Body of pancreas (tissue), 4 donors: ENCODE results near the gene UCN2. TPM values are rescaled to one million over a fixed set of nuclear protein-coding genes. Genes with fewer than 3 reads are reported as not detected.

Experiments used
- ATAC-seq: fragments of 150-250 bp; one replicate; pipeline ENCODE4 v1.9.1; 2016
- DNase-seq, 4 donors: peaks; one replicate each; pipeline ENCODE4 v3.0.0-alpha.2; 2019
- H3K27ac ChIP-seq, 4 donors: fragments of 200-600 bp; sonication (generic); 1 replicate in 3 of 4; 2 replicates in 1 of 4; pipeline versions ENCODE4 v1.5.1 to v1.6.1; 2016 to 2019; ENCODE audit warnings: mild to moderate bottlenecking in 1 of 4, mixed read lengths in 1 of 4, moderate library complexity in 1 of 4
- H3K27me3 ChIP-seq, 2 donors: fragments of 200-600 bp; sonication (generic); one replicate each; pipeline ENCODE4 v1.6.0; 2016; ENCODE audit warnings: mild to moderate bottlenecking in 1 of 2
- H3K36me3 ChIP-seq, 2 donors: fragments of 200-600 bp; sonication (generic); replicated peaks in 1 of 2; 2 replicates each; pipeline ENCODE4 v1.5.1; 2016; ENCODE audit warnings: low read depth in 2 of 2; ENCODE audit not compliant: insufficient read depth in 1 of 2
- H3K4me1 ChIP-seq: fragments of 200-600 bp; sonication (generic); one replicate; pipeline ENCODE4 v1.6.0; 2016
- H3K4me3 ChIP-seq, 2 donors: fragments of 200-600 bp; sonication (generic); 1 replicate in 1 of 2; 2 replicates in 1 of 2; pipeline ENCODE4 v1.5.1; 2016 to 2019
- H3K9me3 ChIP-seq, 3 donors: fragments of 200-600 bp; sonication (generic); 1 replicate in 2 of 3; 2 replicates in 1 of 3; pipeline ENCODE4 v1.5.1; 2016
- CTCF ChIP-seq, 7 experiments: fragments of 450-650 bp in 4 of 7; fragments of 200-600 bp in 3 of 7; sonication (generic) in 3 of 7; IDR thresholded peaks; one replicate each; pipeline ENCODE4 v1.5.1; 2016 to 2019; ENCODE audit warnings: antibody characterized with exemption in 7 of 7
- POLR2A ChIP-seq, 3 donors: fragments of 450-650 bp; IDR thresholded peaks; one replicate each; pipeline ENCODE4 v1.6.1; 2016; ENCODE audit warnings: antibody characterized with exemption in 3 of 3, mild to moderate bottlenecking in 2 of 3
- WGBS, 2 donors: methylation state at CpG; one replicate each; pipeline ENCODE4 v1.1.5; 2017; 5-methylcytosine and 5-hydroxymethylcytosine counted together
- intact Hi-C: fragments of 100-400 bp; cut with DNase I; formaldehyde crosslinking; loops from one replicate; pipeline ENCODE4 v1.15.1; 2023
- total RNA-seq, 2 donors: library from RNA; depleted of rRNA; stranded (reverse); fragments of >200 nt; gene quantifications; one replicate each; pipeline ENCODE4 v1.1.0, GENCODE V29; 2016

The UCN2 gene
- total RNA-seq, 2 donors from 2014 or later, result not detected

DNA sequence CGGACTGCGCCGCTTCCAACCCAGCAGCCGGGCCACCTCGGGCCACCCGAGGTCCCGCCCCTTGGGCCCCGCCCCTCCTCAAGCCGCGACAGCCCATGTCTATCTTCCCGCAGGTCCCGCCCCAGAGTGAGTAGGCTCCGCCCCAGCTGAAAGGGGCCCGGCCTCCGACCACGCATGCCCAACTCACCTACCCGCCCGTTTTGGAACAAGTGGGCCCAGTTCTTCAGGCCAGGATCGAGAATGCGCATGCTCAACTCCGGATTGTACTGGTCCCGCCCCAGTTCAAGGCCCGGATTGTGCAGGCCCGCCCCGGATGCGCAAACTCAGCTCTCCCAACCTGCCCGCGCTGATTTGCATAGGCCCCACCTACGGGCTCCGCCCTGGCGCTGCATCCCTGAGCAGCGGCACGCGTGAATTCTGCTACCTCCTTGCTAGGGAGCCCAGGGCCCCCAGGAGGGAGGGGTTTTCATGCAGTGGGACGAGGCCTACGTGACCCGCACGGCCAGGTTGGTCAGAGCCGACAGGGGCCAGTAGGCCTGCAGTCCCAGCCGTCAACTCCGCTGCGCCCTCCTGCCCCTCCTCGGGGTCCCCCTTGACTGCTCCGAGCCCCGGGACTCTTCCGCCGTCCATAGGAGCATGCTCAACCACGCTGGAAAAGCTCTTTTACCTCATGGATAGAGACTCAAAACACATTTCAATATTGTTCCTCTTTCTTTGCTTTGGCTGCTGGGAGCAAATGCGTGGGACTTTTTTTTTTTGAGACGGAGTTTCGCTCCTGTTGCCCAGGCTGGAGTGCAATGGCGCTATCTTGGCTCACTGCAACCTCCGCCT lies 6.6 kb downstream of the UCN2 start, which contains the start of gene PFKFB4:
PFKFB4 (minus strand) TSS at position 8 of the 831 bp plus-strand sequence. CDS start 26 bp downstream, outside the sequence.
- Histone ChIP-seq H3K4me3 (peak within 1 kb of the TSS; percentile 38 to 95), H3K9me3 (no peaks in the 10 kb centered on the region), H3K27ac (peak within 1 kb of the TSS; percentile 53 to 93 (median 76)), H3K4me1 (peaks cover 59% of the 10 kb centered on the region), H3K27me3 (no peaks in the 10 kb centered on the region), H3K36me3 (no peaks in the 10 kb centered on the region)
- peak in 2 of 7 experiments; percentile 18 to 32 for TF ChIP-seq CTCF (IDR thresholded peaks at IDR 0.05)
- no peak for TF ChIP-seq POLR2A (IDR thresholded peaks at IDR 0.05)
- WGBS, 2 donors, result 1% methylated on average over 28 to 42 of the region's 53 CpGs
- ATAC-seq (peak; percentile 90), DNase-seq (peak; percentile 100)
- intact Hi-C loops, result no loop called here

GRCh38 chr3:48555949-48556795 lies 7.4 kb downstream of the UCN2 start:
- peaks cover 67% of the 10 kb centered on the region for H3K4me1 ChIP-seq
- no peaks in the 10 kb centered on the region for H3K27me3 ChIP-seq
- peak overlapping the region; percentile 53 to 93 (median 76) for H3K27ac ChIP-seq
- peak overlapping the region; percentile 38 to 95 for H3K4me3 ChIP-seq
- ATAC-seq (no peak), DNase-seq (peak in 1 of 4 donors; percentile 31)
- intact Hi-C loops, result no loop called here
- TF ChIP-seq POLR2A (IDR thresholded peaks at IDR 0.05) (peak in 2 of 3 donors; percentile 58 to 65), CTCF (IDR thresholded peaks at IDR 0.05) (no peak)
- no peaks in the 10 kb centered on the region for H3K36me3 ChIP-seq
- no peaks in the 10 kb centered on the region for H3K9me3 ChIP-seq
- WGBS, 2 donors, result 10 to 13% methylated on average over 14 to 23 of the region's 29 CpGs

DNA sequence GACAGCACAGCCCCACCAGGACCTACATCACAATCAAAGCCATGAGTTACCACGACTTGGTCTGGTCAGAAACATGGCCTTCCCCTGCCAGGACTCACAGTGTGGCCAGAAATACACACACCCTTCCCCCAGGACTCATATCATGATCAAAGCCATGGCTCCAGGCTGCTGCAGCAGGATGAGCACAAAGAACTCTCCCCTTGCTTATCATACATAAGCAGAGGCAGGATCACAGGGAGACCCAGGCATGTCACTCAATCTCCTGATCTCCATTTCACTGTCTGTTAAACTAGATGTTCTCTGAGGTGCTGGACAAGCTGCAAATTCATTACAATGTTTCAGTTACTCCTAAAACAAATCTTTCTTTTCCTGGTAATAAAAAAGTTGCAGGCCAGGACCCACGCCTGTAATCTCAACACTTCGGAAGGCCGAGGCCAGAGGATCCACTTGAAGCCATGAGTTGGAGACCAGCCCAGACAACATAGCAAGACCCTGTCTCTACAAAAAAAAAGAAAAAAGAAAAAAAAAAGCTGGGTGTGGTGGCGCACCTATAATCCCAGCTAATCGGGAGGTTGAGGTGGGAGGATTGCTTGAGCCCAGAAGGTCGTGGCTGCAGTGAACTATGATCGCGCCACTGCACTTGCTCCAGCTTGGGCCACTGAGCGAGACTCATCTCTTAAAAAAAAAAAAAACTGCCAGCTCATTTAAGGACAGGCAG lies 8.2 kb downstream of the UCN2 start:
- peak overlapping the region; percentile 39 to 93 (median 76) for H3K27ac ChIP-seq
- TF ChIP-seq POLR2A (IDR thresholded peaks at IDR 0.05) (no peak), CTCF (IDR thresholded peaks at IDR 0.05) (no peak)
- no peaks in the 10 kb centered on the region for H3K9me3 ChIP-seq
- intact Hi-C loops, result no loop called here
- no peak overlapping the region for H3K4me3 ChIP-seq
- H3K27me3 ChIP-seq, result no peaks in the 10 kb centered on the region
- ATAC-seq, result no peak
- peaks cover 72% of the 10 kb centered on the region for H3K4me1 ChIP-seq
- 40 to 47% methylated on average over 9 to 10 of the region's 10 CpGs for WGBS, 2 donors
- H3K36me3 ChIP-seq, result no peaks in the 10 kb centered on the region
- DNase-seq, result no peak

GRCh38 chr3:48553886-48554845 lies 9.4 kb downstream of the UCN2 start:
- no peaks in the 10 kb centered on the region for H3K36me3 ChIP-seq
- peak overlapping the region; percentile 81 to 93 (median 88) for H3K27ac ChIP-seq
- intact Hi-C loops, result no loop called here

More at GRCh38 chr3:48553886-48554845, 9.4 kb downstream of the UCN2 start:
- DNase-seq (no peak), ATAC-seq (no peak)
- Histone ChIP-seq H3K4me3 (no peak overlapping the region), H3K9me3 (no peaks in the 10 kb centered on the region), H3K27me3 (no peaks in the 10 kb centered on the region), H3K4me1 (peaks cover 77% of the 10 kb centered on the region)
- WGBS, 2 donors, result 62% methylated on average over 11 to 14 of the region's 14 CpGs
- TF ChIP-seq CTCF (IDR thresholded peaks at IDR 0.05) (no peak), POLR2A (IDR thresholded peaks at IDR 0.05) (no peak)
